K562 (cell line): Measurements from ENCODE around the gene LIN28B. TPM values are rescaled to one million over a fixed set of nuclear protein-coding genes. Genes with fewer than 3 reads are reported as not detected.

Experiments used
- CCNT2 ChIP-seq: IDR thresholded peaks from 2 replicates; pipeline ENCODE4 v1.6.1; 2011; ENCODE audit warnings: borderline replicate concordance, low read depth, mild to moderate bottlenecking, moderate library complexity, mixed read lengths, low read length; ENCODE audit not compliant: insufficient read length; ENCODE audit errors: extremely low read depth
- DEAF1 ChIP-seq: fragments of 450-650 bp; formaldehyde crosslinking; IDR thresholded peaks from 2 replicates; pipeline ENCODE4 v1.4.0; 2020; ENCODE audit warnings: mild to moderate bottlenecking, moderate library complexity
- IRF1 ChIP-seq: sonication (generic); formaldehyde crosslinking; IDR thresholded peaks from 2 replicates; pipeline ENCODE4 v1.8.0; 2022; ENCODE audit warnings: missing genetic modification reagents, mild to moderate bottlenecking, borderline replicate concordance
- NFXL1 ChIP-seq: fragments of 450-650 bp; formaldehyde crosslinking; IDR thresholded peaks from 2 replicates; pipeline ENCODE4 v1.4.0; 2021; ENCODE audit warnings: mild to moderate bottlenecking
- POLR3G ChIP-seq: IDR thresholded peaks from 2 replicates; pipeline ENCODE4 v1.6.1; 2011; ENCODE audit not compliant: insufficient read length, insufficient replicate concordance; ENCODE audit errors: extremely low read depth
- STAT5A ChIP-seq: IDR thresholded peaks from 2 replicates; pipeline ENCODE4 v1.6.1; 2012; ENCODE audit warnings: low read length, inconsistent platforms, borderline replicate concordance
- VEZF1 ChIP-seq: fragments of 200-800 bp; sonication (Bioruptor generic); IDR thresholded peaks from 2 replicates; pipeline ENCODE4 v1.6.1; 2017; ENCODE audit warnings: missing genetic modification characterization, missing compliant biosample characterization
- ZNF146 ChIP-seq: IDR thresholded peaks from one replicate; pipeline ENCODE4 v1.6.1; 2018; ENCODE audit warnings: missing compliant biosample characterization; ENCODE audit not compliant: unreplicated experiment
- ZNF79 ChIP-seq: fragments of 250-450 bp; sonication (Bioruptor Pico); IDR thresholded peaks from 2 replicates; pipeline ENCODE4 v1.4.0; 2020; ENCODE audit warnings: low read depth, mild to moderate bottlenecking, moderate library complexity
- polyA plus RNA-seq, 8 experiments: library from polyadenylated mRNA; depleted of rRNA in 4 of 8; stranded (reverse) in 5 of 8; unstranded in 3 of 8; fragments of >200 nt; fragmentation: Nextera tagmentation in 2 of 8; fragmentation: Illumina TruSeq in 1 of 8; extraction: Ambion mirVana in 2 of 8; extraction: Trizol in 1 of 8; gene quantifications; 2 replicates each; pipeline versions ENCODE4 v1.2.1 to v1.2.3, GENCODE V29; 2011 to 2014; ENCODE audit warnings: inconsistent platforms in 1 of 8, missing spikeins in 1 of 8
- total RNA-seq, 7 experiments: library from RNA; depleted of rRNA in 6 of 7; stranded (reverse); fragments of >200 nt in 6 of 7; fragmentation: Illumina TruSeq in 2 of 7; extraction: Trizol in 2 of 7; gene quantifications; 2 replicates each; pipeline versions ENCODE4 v1.2.1 to v1.2.3, GENCODE V29; 2011 to 2021; ENCODE audit warnings: low replicate concordance in 1 of 7
- TF ChIP-seq, protein P1 (sequence below): sonication (generic); formaldehyde crosslinking; IDR thresholded peaks from 2 replicates; pipeline ENCODE4 v1.4.0; 2020; ENCODE audit warnings: mild to moderate bottlenecking, missing genetic modification reagents
- TF ChIP-seq, protein P2 (sequence below), 2 experiments: fragments of 450-650 bp; IDR thresholded peaks; 2 replicates each; pipeline ENCODE4 v1.6.1; 2016; ENCODE audit warnings: mild to moderate bottlenecking in 2 of 2, borderline replicate concordance in 1 of 2, low read depth in 1 of 2, moderate library complexity in 1 of 2

Gene LIN28B
- total and polyA plus RNA-seq, 9 of the 15 experiments (the other 6 are each of a cell fraction or from before 2014, with no cell fraction given): 20.9 to 77.3 (median 42.1) TPM

DNA sequence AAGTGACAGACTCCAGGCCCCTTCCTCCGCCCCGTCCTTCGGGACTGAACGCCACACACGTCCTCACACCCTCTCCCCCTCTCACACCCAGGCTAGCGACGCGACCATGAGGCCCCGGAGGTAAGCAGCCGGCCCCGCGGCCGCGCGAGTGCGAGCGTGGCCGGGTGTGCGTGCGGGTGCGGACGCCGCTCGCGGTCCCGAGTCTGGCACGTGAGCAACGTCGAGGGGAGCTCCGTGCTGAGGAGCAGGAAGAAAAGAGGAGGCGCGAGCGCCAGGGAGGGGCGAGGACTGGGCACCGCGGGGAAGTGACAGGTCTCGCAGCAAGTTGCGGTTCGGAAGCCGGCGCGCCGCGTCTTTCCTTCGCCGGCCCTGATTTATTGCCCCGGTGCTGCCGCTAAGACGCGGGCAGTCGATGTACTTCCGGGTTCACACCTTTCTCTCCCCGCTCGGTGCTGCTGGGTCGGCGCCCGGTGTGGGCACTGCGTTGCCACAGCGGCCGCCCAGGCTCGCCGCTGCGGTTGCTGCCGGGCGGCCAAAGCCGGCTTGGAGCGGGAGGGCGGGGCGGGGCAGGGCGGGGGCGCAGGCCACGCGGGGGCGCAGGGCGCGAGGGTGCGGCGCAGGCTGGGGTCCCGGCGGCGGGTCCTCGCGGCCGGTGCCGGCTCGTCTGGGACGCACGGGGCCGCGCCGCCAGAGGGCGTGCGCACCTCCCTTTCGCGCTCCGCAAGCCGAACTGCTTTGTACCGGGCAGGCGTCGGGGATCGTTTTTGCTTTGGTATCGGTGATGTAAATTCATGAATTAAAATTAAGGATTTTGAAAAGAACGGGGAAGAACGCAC lies 15.8 kb upstream of the LIN28B start (continued):
- TF ChIP-seq, protein P1, sequence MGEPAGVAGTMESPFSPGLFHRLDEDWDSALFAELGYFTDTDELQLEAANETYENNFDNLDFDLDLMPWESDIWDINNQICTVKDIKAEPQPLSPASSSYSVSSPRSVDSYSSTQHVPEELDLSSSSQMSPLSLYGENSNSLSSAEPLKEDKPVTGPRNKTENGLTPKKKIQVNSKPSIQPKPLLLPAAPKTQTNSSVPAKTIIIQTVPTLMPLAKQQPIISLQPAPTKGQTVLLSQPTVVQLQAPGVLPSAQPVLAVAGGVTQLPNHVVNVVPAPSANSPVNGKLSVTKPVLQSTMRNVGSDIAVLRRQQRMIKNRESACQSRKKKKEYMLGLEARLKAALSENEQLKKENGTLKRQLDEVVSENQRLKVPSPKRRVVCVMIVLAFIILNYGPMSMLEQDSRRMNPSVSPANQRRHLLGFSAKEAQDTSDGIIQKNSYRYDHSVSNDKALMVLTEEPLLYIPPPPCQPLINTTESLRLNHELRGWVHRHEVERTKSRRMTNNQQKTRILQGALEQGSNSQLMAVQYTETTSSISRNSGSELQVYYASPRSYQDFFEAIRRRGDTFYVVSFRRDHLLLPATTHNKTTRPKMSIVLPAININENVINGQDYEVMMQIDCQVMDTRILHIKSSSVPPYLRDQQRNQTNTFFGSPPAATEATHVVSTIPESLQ (CRISPR knock-in tag): no peak
- TF ChIP-seq IRF1 (CRISPR knock-in tag) (no peak), POLR3G (no peak), ZNF79 (CRISPR knock-in tag) (no peak), STAT5A (no peak), CCNT2 (no peak), VEZF1 (CRISPR knock-in tag) (peak; percentile 60), NFXL1 (CRISPR knock-in tag) (no peak), DEAF1 (peak; percentile 39; the same call in 1 of the 2 replicates), ZNF146 (CRISPR knock-in tag) (no peak)
- TF ChIP-seq, protein P2, sequence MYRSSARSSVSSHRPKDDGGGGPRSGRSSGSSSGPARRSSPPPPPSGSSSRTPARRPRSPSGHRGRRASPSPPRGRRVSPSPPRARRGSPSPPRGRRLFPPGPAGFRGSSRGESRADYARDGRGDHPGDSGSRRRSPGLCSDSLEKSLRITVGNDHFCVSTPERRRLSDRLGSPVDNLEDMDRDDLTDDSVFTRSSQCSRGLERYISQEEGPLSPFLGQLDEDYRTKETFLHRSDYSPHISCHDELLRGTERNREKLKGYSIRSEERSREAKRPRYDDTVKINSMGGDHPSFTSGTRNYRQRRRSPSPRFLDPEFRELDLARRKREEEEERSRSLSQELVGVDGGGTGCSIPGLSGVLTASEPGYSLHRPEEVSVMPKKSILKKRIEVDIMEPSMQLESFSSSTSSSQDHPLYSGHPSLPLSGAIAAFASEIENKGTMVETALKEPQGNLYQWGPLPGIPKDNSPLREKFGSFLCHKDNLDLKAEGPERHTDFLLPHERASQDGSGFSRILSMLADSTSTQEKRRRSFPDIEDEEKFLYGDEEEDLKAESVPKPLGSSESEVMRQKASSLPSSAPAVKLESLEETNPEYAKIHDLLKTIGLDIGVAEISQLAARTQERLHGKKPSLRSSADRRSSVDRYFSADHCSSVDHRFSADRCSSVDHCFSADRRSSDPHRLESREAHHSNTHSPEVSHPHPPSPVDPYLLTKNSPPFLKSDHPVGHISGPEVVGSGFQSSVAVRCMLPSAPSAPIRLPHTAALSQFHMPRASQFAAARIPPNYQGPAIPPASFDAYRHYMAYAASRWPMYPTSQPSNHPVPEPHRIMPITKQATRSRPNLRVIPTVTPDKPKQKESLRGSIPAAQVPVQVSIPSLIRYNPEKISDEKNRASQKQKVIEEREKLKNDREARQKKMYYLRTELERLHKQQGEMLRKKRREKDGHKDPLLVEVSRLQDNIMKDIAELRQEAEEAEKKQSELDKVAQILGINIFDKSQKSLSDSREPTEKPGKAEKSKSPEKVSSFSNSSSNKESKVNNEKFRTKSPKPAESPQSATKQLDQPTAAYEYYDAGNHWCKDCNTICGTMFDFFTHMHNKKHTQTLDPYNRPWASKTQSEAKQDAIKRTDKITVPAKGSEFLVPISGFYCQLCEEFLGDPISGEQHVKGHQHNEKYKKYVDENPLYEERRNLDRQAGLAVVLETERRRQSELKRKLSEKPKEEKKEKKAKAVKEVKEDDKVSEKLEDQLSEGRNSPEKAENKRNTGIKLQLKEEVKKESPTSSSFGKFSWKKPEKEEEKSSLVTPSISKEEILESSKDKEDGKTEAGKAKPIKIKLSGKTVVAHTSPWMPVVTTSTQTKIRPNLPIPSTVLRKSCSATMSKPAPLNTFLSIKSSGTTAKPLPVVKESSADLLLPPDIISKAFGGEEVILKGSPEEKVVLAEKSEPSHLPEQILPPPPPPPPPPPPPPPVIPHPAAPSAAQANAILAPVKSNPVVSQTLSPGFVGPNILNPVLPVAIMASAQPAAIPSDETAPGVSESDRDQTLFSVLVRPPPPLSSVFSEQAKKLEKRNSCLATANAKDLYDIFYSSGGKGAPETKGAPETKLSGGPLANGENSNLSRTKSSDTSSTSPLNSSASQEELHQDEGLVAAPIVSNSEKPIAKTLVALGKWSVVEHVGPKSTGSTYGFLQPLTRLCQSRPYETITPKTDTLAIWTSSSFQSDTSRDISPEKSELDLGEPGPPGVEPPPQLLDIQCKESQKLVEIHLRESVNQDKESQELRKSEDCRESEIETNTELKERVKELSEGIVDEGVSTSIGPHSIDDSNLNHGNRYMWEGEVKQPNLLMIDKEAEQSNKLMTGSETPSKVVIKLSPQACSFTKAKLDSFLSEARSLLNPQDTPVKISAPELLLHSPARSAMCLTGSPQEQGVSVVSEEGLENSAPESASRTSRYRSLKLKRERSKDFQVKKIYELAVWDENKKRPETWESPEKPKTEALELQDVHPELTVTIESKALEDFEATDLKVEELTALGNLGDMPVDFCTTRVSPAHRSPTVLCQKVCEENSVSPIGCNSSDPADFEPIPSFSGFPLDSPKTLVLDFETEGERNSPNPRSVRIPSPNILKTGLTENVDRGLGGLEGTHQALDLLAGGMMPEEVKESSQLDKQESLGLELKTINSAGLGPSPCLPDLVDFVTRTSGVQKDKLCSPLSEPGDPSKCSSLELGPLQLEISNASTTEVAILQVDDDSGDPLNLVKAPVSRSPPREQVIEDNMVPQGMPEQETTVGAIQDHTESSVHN (IDR thresholded peaks at IDR 0.05; ENCODE audit: borderline replicate concordance in 1 of 2, low read depth in 1 of 2): no peak
